HuH-7.5 (cell line): ENCODE results near the gene RCHY1.
A peak's percentile ranks its signal among the peaks of the same experiment; 100 is the strongest.
"Not testable (repeated sequence)": the region's sequence is repeated elsewhere in the genome, so short reads cannot be mapped to it uniquely, and the experiment has no call there.

Experiments
- DNase-seq: peaks from one replicate; pipeline ENCODE4 v3.0.0; 2011; ENCODE audit warnings: low spot score

Gene RCHY1

DNA sequence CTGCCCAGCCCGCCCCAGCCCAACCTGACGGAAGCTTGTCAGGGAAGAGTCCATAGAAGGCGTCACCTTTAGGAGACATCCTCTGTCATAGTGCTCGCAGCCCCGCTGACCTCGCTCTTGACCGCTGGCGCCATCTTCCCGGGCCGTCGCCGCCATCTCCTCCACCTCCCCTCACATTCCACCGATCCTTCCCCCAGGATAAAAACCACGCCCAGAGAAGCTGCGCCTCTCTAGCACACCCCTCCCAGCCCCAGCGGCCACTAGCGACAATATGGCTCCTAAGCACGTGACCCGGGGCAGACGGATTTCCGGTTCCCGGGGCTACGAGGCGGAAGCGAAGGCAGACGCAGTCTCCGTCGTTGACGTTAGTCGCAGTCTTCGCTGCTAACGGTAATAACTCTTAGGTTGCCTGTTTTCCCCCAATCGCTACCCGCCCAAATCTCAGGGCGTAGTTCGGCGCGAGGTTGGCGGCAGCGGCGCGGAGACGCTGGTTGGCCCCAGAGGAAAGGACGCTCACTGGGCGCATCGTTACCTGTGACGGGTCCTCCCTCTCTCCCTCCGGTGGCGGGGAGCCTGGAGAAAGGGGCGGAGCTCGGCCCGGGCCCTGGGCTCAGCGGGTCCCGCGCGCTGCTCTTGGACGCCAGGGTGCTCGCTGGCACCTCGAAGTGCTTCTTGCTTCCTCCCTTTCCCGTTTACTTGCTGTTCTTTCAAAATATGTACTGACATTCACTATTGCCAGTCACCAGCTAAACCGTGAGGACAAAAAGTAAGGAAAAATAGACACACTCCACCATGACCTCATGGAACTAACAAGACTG is at the start of gene RCHY1, which contains the start of gene THAP6:
Gene RCHY1 (minus strand): TSS at position 273 of the 818 bp plus-strand sequence. CDS start 117 bp downstream, at position 156.
Gene THAP6 (plus strand): TSS at position 343 of the 818 bp plus-strand sequence. CDS start 980 bp downstream, outside the sequence.
- DNase-seq: peak; percentile 43

DNA sequence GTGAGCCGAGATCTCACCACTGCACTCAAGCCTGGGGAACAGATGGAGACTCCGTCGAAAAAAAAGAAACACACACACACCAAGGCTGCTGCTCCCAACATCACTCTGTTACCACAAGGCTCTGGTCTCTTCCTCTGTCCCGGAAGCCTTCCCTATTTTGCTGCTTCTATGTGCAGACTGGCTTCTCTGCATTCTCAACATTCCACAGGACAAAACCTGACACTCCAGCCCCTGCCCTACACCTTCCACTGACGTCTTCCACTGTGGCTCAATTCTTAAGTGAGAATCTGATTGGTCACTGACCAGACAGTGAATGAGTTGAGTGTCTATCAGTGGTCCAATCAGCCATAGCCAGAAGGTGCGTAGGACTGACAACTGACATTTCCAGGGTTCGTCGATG is 47.6 kb upstream of the RCHY1 start:
- DNase-seq: no peak

DNA sequence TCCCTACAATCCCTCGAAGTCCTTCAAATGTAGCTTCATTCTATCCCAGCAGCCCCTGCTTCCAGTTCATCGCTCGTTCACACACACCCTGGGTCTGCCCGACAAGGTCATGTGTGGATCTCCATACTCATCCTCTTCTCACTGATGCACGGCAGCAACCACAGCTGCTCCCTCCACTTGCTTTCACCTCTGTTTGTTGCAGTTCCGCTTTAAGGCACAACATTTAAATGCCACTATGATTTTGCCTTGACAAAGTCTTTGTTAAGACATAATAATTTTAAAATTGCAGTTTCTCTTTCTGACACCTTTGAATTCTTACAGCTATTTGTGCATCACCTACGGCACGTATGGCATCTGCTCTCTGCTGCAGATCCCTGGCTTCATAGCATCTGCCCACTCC is 43.5 kb upstream of the RCHY1 start:
- no peak for DNase-seq

DNA sequence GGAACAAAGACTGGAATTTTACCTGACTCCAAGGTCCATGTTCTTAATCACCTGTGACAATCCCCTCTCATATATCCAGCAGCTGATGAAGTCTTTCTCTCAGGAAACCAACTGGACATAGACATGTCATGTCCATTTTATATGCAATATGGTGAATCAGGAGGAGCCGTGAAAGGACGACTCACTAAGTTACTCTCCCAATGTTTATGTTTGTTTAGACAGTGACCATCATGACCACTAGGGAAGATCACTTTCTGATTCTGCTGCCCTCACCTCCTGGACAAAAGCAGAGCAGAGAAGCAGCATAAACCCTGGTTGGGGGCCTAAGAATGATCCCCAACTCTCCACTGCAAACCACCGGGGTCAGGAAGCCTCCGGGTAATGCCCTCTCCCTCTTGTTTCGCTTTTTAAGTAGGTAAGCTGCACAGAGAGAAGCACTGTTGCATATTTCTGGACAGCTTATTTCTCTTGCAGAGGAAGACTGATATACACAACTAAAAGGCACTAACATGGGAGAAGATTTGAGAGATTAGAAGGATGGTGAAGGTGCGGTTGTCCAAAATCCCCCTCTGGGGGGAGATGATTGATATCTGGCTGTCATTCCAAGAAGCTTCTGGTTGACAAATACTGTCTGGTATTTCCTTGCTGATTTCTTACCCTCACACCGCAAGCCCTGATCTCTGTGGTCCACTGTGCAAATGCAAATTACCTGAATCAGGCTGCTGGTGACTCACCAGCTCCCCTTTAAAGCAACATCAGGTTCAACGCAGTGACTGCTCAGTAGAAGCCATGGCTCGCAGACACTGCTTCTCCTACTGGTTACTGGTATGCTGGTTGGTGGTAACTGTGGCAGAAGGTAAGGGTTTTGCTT is 41.3 kb upstream of the RCHY1 start, which contains the start of gene ODAPH:
Gene ODAPH (plus strand): TSS at position 773 of the 871 bp plus-strand sequence. CDS start 17 bp downstream, at position 790.
- no peak for DNase-seq

DNA sequence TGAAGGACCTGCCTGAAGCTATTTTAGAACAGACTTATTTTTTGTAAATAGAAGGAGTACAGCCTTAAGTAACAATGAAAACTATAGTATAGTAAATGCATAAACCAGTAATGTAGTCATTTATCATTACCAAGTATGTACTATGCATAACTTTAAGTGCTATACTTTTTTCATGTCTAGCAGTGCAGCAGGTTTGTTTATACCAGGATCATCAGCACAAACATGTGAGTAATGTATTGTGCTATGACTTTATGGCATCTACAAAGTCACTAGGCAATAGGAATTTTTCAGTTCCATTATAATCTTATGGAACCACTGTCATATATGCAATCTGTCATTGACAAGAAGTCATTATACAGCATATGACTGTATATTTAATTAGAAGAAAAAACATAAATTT is 38.2 kb upstream of the RCHY1 start:
- no peak for DNase-seq

DNA sequence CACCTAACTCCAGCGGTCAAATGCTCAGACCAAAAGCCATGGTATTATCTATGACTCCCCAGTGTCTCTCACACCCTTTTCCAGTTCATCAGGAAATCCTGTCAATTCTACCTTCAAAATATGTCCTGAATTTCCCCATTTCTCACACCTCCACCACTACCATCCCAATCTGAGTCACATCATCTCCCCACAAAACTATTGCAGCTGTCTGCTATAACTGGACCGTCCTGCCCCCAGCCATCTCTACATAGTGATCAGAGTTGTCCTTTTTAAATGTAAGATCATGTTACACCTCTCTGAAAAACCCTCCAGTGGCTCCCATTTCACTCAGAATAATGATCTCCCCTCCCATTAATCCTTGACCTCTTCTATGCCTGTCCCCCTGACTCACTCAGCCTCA is 34.8 kb upstream of the RCHY1 start:
- no peak for DNase-seq

DNA sequence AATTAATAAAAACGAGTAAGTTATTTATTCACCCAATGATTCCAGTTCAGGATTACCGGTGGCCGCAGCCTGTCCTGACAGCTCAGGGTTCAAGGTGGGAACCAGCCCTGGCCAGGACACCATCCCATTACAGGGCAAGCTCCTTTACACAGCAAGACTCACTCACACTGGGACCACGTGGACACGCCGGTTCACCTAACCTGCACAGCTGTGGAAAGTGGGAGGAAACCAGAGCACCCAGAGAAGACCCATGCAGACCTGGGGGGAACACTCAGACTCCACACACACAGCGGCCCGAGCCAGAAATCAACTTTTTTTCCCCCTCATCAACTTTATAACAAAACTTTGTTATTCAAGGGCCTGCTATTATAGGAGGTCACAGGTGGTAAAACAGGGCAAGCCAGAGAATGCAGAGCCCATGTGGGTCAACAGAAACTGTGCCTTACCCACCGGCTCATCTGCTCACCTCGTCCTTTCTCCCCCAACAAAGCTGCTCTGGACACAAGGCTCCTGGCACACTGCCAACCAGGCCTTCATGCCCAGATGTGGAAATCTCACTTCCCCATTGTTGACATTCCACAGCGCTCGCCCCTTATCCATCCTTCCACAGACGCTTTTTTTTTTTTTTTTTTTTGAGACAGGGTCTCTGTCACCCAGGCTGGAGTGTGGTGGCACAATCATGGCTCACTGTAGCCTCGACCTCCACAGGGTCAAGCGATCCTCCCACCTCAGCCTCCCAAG is 33.6 kb upstream of the RCHY1 start:
- DNase-seq: peak; percentile 13

DNA sequence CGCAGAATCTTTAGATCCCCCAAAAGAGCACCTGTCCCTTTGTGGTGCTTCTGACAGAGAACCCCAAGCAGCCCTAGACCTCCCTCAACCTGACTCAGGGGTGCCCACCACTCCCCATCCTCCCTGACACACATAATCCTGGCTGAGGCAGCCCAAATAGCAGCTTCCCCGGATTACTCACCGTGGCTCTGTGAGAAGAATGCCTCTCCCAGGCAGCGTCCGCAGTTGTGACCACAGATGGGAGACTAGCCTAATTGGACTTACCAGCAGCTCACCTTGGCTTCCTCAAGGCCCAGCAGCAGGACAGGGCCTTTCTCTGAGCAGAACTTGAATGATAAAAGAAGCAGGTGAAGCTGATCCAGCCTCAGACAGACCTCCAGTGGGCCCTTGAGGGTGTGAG is 31.3 kb upstream of the RCHY1 start:
- no peak for DNase-seq

DNA sequence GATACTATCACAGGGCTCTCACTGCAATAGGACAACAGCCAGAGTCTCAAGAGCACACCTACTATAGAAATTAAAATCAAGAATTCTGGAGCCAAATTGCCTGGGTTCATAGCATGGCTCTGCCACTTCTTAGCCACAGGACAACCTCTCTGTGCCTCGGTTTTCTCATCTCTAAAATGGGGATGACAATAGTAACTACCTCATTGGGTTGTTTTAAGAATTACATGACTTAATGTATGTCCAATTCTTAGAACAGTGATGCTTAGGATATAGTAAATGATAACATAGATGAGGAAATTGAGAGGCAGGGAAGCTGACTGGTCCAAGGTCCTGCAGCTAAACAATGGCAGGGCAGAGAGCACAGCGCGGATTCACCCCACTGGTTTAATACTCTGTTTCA is 30.7 kb upstream of the RCHY1 start:
- DNase-seq: no peak

DNA sequence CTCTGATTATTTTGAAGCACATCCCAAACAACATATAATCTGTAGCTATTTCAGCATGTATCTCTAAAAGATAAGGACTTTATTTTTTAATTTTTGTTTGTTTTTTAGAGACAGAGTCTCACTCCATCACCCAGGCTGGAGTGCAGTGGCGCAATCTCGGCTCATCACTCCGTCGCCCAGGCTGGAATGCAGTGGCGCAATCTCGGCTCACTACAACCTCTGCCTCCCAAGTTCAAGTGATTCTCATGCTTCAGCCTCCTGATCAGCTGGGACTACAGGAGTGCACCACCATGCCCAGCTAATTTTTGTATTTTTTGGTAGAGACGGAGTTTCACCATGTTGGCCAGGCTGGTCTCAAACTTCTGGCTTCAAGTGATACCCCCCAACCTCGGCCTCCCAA is 30.0 kb upstream of the RCHY1 start:
- DNase-seq: not testable (repeated sequence)

DNA sequence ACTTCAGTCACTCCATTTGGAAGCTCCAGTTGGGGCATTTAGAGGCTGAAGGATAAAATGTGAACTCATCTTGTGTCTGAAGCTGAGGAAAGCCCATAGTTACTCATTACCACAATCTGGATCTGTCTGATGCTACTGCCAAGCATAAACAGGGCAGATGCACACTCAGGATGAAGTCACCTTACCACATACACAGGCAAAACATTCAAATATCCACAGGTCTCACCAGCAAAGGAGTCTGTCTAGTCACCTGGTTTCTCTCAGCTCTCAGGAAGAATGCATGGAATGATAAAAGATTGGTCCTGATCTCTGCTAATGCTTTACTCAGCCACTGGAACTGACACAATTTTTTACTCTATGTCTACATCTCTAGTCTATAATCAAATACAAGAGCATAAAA is 28.6 kb upstream of the RCHY1 start:
- no peak for DNase-seq

DNA sequence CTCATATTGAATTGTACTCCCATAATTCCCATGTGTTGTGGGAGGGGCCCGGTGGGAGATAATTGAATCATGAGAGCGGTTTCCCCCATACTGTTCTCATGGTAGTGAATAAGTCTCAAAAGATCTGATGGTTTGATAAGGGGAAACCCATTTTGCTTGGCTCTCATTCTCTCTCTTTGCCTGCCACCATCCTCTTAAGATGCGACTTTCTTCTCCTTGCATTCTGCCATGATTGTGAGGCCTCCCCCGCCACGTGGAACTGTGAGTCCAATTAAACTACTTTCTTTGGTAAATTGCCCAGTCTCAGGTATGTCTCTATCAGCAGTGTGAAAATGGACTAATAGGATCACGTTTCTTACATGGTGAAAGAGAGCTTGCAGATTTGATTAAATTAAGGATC is 23.1 kb upstream of the RCHY1 start:
- DNase-seq: not testable (repeated sequence)

DNA sequence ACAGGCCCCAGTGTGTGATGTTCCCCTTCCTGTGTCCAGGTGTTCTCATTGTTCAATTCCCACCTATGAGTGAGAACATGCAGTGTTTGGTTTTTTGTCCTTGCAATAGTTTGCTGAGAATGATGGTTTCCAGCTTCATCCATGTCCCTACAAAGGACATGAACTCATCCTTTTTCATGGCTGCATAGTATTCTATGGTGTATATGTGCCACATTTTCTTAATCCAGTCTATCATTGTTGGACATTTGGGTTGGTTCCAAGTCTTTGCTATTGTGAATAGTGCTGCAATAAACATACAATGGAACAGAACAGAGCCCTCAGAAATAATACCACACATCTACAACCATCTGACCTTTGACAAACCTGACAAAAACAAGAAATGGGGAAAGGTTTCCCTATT is 19.7 kb upstream of the RCHY1 start:
- not testable (repeated sequence) for DNase-seq

DNA sequence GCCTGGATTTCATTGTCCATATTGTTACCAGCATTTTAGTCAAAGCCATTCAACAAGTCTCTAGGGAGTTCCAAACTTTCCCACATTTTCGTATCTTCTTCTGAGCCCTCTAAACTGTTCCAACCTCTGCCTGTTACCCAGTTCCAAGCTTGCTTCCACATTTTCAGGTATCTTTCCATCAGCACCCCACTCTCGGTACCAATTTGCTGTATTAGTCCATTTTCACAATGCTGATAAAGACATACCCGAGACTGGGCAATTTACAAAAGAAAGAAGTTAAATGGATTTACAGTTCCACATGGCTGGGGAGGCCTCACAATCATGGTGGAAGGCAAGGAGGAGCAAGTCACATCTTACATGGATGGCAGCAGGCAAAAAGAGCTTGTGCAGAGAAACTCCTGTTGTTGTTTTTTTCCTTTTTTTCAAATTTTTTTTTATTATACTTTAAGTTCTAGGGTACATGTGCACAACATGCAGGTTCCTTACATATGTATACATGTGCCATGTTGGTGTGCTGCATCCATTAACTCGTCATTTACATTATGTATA is 19.2 kb upstream of the RCHY1 start:
- not testable (repeated sequence) for DNase-seq

DNA sequence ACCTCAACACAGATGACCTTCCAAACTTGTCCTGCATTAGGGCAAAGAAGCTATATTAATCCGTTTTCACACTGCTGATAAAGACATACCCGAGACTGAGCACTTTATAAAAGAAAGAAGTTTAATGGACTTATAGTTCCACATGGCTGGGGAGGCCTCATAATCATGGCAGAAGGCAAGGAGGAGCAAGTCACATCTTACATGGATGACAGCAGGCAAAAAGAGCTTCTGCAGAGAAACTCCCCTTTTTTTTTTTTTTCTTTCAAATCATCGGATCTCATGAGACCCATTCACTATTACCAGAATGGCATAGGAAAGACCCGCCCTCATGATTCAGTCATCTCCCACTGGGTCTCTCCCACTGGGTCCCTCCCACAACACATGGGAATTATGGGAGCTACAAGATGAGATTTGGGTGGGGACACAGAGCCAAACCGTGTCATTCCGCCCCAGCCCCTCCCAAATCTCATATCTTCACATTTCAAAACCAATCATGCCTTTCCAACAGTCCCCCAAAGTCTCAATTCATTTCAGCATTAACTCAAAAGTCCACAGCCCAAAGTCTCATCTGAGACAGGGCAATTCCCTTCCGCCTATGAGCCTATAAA is 17.4 kb upstream of the RCHY1 start:
- DNase-seq: not testable (repeated sequence)

DNA sequence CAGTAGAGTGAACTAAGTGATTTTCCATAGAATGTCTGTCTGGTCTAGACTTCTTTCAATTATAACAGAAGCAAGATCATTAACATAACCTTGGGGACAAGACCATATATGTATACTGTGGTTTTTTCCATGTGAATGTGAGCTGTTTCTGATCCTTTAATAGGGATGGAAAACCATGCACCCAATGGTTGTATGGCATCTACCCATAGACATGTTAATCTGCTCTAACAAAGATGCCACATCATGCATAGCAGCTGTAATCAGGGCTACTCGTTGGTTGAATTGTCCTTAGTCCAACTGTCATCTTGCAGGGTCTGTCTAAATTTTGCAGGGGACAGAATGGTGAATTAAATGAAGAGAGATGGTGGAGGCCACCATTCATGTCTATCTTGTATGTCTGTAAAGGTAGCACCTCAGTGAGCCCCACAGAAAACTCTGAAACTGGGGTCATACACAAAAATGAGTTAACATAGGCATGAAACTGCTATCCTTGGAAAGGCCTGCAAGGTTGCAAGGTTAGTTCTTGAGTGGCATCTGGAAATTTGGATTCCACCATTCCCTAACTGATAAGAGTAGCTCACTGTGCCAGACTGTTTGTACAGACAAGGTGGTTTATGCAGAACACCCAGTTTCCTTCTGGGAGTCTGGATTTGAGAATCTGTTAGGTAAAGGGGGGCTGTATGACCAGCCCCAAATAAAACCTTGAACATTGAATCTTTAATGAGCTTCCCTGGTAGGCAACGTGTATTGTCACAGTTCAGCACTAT is 16.5 kb upstream of the RCHY1 start:
- no peak for DNase-seq

DNA sequence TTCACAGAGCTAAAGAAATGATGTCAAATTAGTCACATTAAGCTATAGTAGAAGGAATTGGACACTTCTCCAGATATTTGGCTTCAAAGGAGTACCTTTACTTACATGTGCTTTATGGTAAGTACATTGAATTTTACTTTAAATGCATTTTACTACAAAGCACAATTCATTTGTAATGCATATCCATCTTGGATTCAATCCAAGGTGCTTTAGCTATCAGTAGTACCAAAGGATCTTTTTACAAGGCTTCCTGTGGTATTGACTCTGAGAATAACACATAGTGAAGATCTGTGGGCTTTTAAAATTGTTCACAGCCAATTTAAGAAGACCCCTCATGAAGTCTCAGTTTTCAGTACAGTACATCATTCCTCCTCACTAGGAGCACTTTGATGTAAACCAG is 13.3 kb upstream of the RCHY1 start:
- no peak for DNase-seq

DNA sequence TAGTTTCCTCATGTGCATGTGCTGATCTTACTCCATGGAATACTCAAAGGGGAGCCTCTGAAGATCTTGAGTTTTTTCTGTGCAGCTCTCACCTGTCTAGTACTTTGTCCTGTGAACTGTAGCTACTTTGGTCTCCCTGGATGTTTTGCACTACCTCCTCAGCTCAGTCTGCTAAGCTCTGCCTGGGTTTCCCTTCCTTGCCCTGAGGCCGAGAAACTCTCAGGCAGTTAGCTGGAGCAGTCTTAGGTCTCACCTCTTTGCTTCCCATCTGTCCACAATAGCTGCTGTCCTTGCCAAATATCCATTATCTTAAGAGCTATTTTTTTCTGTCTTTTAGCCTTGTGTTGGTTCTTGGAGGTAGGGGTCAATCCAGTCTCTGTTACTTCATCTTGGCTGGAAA is 11.7 kb upstream of the RCHY1 start:
- no peak for DNase-seq

DNA sequence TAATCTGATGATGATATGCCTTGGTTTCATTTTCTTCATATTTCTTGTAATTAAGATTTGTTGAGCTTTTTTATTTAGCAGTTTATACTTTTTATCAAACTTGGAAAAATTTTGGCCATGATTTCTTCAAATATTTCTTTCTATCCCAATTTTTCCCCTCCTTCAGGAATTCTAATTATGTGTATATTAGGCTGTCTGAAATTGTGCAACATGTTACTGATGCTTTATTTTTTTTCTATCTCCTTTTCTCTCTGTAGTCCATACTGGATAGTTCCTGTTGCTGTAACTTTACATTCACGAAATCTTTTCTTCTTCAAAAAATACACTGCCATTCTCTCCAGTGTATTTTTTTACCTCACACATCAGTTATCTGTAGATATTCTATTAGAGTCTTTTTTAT is 10.9 kb upstream of the RCHY1 start:
- no peak for DNase-seq

DNA sequence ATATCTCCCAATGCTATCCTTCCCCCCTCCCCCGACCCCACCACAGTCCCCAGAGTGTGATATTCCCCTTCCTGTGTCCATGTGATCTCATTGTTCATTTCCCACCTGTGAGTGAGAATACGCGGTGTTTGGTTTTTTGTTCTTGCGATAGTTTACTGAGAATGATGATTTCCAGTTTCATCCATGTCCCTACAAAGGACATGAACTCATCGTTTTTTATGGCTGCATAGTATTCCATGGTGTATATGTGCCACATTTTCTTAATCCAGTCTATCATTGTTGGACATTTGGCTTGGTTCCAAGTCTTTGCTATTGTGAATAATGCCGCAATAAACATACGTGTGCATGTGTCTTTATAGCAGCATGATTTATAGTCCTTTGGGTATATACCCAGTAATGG is 5.2 kb upstream of the RCHY1 start:
- DNase-seq: not testable (repeated sequence)

DNA sequence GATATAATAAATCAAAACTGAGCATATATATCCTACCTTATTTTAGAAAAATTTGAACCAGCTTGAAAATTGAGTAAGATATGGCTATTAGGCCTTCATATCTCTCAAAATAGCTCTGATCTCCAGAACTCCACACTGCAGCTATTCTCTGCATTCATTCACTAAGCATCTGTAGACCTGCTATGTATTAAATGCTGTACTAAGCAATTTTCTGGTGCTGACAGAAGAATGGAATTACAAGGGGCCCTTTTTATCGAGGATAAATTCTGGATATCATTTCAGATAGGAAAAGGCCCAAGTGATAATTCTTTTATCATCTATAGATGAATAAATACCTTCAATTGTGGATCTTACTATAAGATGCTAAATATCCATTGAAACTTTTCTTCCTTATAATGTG is 1.9 kb upstream of the RCHY1 start:
- DNase-seq: no peak
